Neural cell (in vitro differentiated cells): ENCODE measurements around the gene JUNB. TPM values are rescaled to one million over a fixed set of nuclear protein-coding genes. Genes with fewer than 3 reads are reported as not detected.

ENCODE experiments used
- H2AFZ ChIP-seq: fragments of 200-600, 300-800 bp; sonication (generic), shearing (Covaris generic); 2 replicates; pipeline ENCODE4 v1.6.0; 2014; ENCODE audit warnings: low read depth, mild to moderate bottlenecking, antibody characterized with exemption, low read length, moderate library complexity
- H3F3A ChIP-seq: fragments of 200-600 bp; shearing (Covaris generic); 2 replicates; pipeline ENCODE4 v1.6.1; 2016; ENCODE audit warnings: mild to moderate bottlenecking, moderate library complexity, mixed read lengths, antibody characterized with exemption, low read length; ENCODE audit not compliant: insufficient read depth, poor library complexity, severe bottlenecking
- H3K27ac ChIP-seq: fragments of 200-600, 300-800 bp; sonication (generic), shearing (Covaris generic); 2 replicates; pipeline ENCODE4 v1.5.1; 2014; ENCODE audit warnings: mild to moderate bottlenecking, low read length, moderate library complexity
- H3K27me3 ChIP-seq: fragments of 300-800, 200-600 bp; sonication (generic), shearing (Covaris generic); 2 replicates; pipeline ENCODE4 v1.6.0; 2014; ENCODE audit warnings: mild to moderate bottlenecking, low read depth, low read length, moderate library complexity; ENCODE audit not compliant: insufficient read depth
- H3K36me3 ChIP-seq: fragments of 300-800, 200-600 bp; sonication (generic), shearing (Covaris generic); 2 replicates; pipeline ENCODE4 v1.5.1; 2014; ENCODE audit warnings: mild to moderate bottlenecking, antibody characterized with exemption, low read length, moderate library complexity; ENCODE audit not compliant: insufficient read depth
- H3K4me2 ChIP-seq: fragments of 300-800, 200-600 bp; sonication (generic), shearing (Covaris generic); 2 replicates; pipeline ENCODE4 v1.6.0; 2014; ENCODE audit warnings: mild to moderate bottlenecking, low read length
- H3K4me3 ChIP-seq: fragments of 300-800, 200-600 bp; sonication (generic), shearing (Covaris generic); 2 replicates; pipeline ENCODE4 v1.5.1; 2014; ENCODE audit warnings: mild to moderate bottlenecking, low read length, moderate library complexity
- H3K79me2 ChIP-seq: fragments of 200-600 bp; shearing (Covaris generic); replicated peaks from 2 replicates; pipeline ENCODE4 v1.6.0; 2014; ENCODE audit warnings: mild to moderate bottlenecking, low read length, moderate library complexity; ENCODE audit not compliant: insufficient read depth
- H3K9ac ChIP-seq: fragments of 300-800, 200-600 bp; sonication (generic), shearing (Covaris generic); 2 replicates; pipeline ENCODE4 v1.6.1; 2016; ENCODE audit warnings: mild to moderate bottlenecking, low read length, mixed read lengths
- H3K9me2 ChIP-seq: fragments of 200-600 bp; shearing (Covaris generic); 2 replicates; pipeline ENCODE4 v1.6.1; 2016; ENCODE audit warnings: mild to moderate bottlenecking, low read length, mixed read lengths; ENCODE audit not compliant: insufficient read depth
- H3K9me3 ChIP-seq: fragments of 200-600, 300-800 bp; sonication (generic), shearing (Covaris generic); 2 replicates; pipeline ENCODE4 v1.6.1; 2016; ENCODE audit warnings: mild to moderate bottlenecking, mixed run types, low read length, moderate library complexity, mixed read lengths
- H4K20me1 ChIP-seq: fragments of 200-600 bp; shearing (Covaris generic); 2 replicates; pipeline ENCODE4 v1.6.1; 2016; ENCODE audit warnings: mild to moderate bottlenecking, mixed run types; ENCODE audit not compliant: insufficient read depth
- EP300 ChIP-seq: fragments of 450-650 bp; conservative IDR thresholded peaks from 2 replicates; pipeline ENCODE4 v1.6.1; 2014; ENCODE audit warnings: antibody characterized with exemption, mild to moderate bottlenecking, moderate library complexity; ENCODE audit not compliant: poor library complexity, severe bottlenecking
- EZH2 ChIP-seq: fragments of 200-600, 300-800 bp; shearing (Covaris generic), sonication (generic); IDR thresholded peaks from 2 replicates; pipeline ENCODE4 v1.6.1; 2014; ENCODE audit warnings: antibody characterized with exemption, low read length, borderline replicate concordance, mild to moderate bottlenecking; ENCODE audit not compliant: insufficient read depth, poor library complexity, severe bottlenecking
- MXI1 ChIP-seq: fragments of 450-650 bp; conservative IDR thresholded peaks from 2 replicates; pipeline ENCODE4 v1.6.1; 2014; ENCODE audit warnings: antibody characterized with exemption, mild to moderate bottlenecking; ENCODE audit not compliant: poor library complexity, severe bottlenecking
- POLR2AphosphoS5 ChIP-seq: IDR thresholded peaks from 2 replicates; pipeline ENCODE4 v1.6.1; 2012
- RAD21 ChIP-seq: fragments of 450-650 bp; conservative IDR thresholded peaks from 2 replicates; pipeline ENCODE4 v1.6.1; 2014; ENCODE audit warnings: antibody characterized with exemption, mild to moderate bottlenecking, moderate library complexity
- SMC3 ChIP-seq: fragments of 450-650 bp; conservative IDR thresholded peaks from 2 replicates; pipeline ENCODE4 v1.6.1; 2014; ENCODE audit warnings: antibody characterized with exemption, mild to moderate bottlenecking, moderate library complexity; ENCODE audit not compliant: poor library complexity
- TAF1 ChIP-seq: IDR thresholded peaks from 2 replicates; pipeline ENCODE4 v1.6.1; 2012; ENCODE audit warnings: low read depth
- polyA plus RNA-seq: library from polyadenylated mRNA; depleted of rRNA; stranded (reverse); fragments of >200 nt; gene quantifications from 2 replicates; pipeline ENCODE4 v1.2.3, GENCODE V29; 2014
- TF ChIP-seq, protein P1 (sequence below): IDR thresholded peaks from 2 replicates; pipeline ENCODE4 v1.6.1; 2012; ENCODE audit warnings: borderline replicate concordance
- TF ChIP-seq, protein P2 (sequence below): fragments of 450-650 bp; IDR thresholded peaks from 2 replicates; pipeline ENCODE4 v1.5.1; 2014; ENCODE audit warnings: antibody characterized with exemption, mild to moderate bottlenecking, moderate library complexity; ENCODE audit not compliant: poor library complexity, severe bottlenecking

JUNB gene
- polyA plus RNA-seq, 1 donor from 2014 or later = 18.7 TPM

DNA sequence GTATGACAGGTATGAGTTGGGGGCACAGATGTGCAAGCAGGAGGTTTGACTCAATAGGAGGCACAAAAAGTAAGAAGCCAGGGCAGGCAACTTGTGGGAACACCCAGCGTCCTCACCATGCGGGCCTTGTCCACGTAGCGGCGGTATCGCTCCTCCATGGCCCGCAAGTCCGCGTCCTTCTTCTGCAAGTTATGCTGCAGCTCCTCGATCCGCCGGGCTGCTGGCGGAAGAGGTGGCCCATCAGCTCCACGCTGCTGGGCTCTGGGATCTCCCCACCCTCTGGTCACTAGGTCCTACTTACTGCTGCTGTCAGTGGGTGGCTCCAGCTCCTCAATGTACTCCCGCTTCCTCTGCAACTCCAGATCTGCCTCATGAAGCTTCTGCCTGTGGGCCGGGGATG is 26.6 kb upstream of the JUNB start:
- H4K20me1 ChIP-seq = no peaks in the 10 kb centered on the region
- TF ChIP-seq EZH2 (no peak), TAF1 (no peak), SMC3 (no peak), EP300 (no peak), MXI1 (no peak), RAD21 (no peak), POLR2AphosphoS5 (no peak)
- TF ChIP-seq, protein P1, sequence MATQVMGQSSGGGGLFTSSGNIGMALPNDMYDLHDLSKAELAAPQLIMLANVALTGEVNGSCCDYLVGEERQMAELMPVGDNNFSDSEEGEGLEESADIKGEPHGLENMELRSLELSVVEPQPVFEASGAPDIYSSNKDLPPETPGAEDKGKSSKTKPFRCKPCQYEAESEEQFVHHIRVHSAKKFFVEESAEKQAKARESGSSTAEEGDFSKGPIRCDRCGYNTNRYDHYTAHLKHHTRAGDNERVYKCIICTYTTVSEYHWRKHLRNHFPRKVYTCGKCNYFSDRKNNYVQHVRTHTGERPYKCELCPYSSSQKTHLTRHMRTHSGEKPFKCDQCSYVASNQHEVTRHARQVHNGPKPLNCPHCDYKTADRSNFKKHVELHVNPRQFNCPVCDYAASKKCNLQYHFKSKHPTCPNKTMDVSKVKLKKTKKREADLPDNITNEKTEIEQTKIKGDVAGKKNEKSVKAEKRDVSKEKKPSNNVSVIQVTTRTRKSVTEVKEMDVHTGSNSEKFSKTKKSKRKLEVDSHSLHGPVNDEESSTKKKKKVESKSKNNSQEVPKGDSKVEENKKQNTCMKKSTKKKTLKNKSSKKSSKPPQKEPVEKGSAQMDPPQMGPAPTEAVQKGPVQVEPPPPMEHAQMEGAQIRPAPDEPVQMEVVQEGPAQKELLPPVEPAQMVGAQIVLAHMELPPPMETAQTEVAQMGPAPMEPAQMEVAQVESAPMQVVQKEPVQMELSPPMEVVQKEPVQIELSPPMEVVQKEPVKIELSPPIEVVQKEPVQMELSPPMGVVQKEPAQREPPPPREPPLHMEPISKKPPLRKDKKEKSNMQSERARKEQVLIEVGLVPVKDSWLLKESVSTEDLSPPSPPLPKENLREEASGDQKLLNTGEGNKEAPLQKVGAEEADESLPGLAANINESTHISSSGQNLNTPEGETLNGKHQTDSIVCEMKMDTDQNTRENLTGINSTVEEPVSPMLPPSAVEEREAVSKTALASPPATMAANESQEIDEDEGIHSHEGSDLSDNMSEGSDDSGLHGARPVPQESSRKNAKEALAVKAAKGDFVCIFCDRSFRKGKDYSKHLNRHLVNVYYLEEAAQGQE = no peak
- TF ChIP-seq, protein P2, sequence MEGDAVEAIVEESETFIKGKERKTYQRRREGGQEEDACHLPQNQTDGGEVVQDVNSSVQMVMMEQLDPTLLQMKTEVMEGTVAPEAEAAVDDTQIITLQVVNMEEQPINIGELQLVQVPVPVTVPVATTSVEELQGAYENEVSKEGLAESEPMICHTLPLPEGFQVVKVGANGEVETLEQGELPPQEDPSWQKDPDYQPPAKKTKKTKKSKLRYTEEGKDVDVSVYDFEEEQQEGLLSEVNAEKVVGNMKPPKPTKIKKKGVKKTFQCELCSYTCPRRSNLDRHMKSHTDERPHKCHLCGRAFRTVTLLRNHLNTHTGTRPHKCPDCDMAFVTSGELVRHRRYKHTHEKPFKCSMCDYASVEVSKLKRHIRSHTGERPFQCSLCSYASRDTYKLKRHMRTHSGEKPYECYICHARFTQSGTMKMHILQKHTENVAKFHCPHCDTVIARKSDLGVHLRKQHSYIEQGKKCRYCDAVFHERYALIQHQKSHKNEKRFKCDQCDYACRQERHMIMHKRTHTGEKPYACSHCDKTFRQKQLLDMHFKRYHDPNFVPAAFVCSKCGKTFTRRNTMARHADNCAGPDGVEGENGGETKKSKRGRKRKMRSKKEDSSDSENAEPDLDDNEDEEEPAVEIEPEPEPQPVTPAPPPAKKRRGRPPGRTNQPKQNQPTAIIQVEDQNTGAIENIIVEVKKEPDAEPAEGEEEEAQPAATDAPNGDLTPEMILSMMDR = no peak
- H3K9me3 ChIP-seq = no peaks in the 10 kb centered on the region
- H3F3A ChIP-seq = no peaks in the 10 kb centered on the region
- H3K27ac ChIP-seq = no peak overlapping the region
- H3K79me2 ChIP-seq = no peaks in the 10 kb centered on the region
- no peaks in the 10 kb centered on the region for H3K9me2 ChIP-seq
- H3K27me3 ChIP-seq = no peaks in the 10 kb centered on the region
- no peak overlapping the region for H2AFZ ChIP-seq
- H3K36me3 ChIP-seq = no peaks in the 10 kb centered on the region
- no peak overlapping the region for H3K9ac ChIP-seq
- no peak overlapping the region for H3K4me3 ChIP-seq
- no peak overlapping the region for H3K4me2 ChIP-seq

DNA sequence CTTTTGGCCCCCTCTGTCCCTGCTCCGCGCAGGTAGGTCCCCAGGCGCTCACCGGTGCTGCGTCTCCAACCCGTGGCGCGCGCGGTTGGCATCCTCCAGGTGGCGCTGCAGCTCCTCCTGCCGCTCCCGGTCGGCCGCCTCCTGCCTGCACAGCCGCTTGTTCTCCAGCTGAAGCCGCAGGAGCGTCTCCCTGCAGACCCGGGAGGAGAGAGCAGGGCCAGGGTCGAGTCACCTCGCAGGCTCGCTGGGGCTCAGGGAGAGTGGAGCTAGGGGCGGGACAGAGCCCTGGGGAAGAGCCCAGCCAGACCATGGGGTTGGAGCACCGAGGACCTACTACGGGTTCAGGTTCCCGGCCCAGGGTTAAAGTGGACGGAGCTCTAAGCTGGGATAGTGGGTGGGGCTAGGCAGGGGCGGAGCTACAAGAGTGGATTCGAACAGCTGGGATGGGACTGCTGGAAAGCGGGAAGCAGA is 25.2 kb upstream of the JUNB start:
- Histone ChIP-seq H3K9me3 (no peaks in the 10 kb centered on the region), H3K79me2 (no peaks in the 10 kb centered on the region), H3K9ac (no peak overlapping the region), H4K20me1 (no peaks in the 10 kb centered on the region), H3K27ac (no peak overlapping the region), H3F3A (no peaks in the 10 kb centered on the region), H3K27me3 (no peaks in the 10 kb centered on the region), H3K9me2 (no peaks in the 10 kb centered on the region), H3K4me2 (no peak overlapping the region), H3K36me3 (no peaks in the 10 kb centered on the region), H2AFZ (no peak overlapping the region), H3K4me3 (no peak overlapping the region)
- TF ChIP-seq POLR2AphosphoS5 = no peak
- TF ChIP-seq, protein P1 = no peak
- no peak for TF ChIP-seq EZH2
